ENCODE data around the gene PREX1. TPM values are rescaled to one million over a fixed set of nuclear protein-coding genes. Genes with fewer than 3 reads are reported as not detected.

The PREX1 gene
- total and polyA plus RNA-seq, 2 of the 4 experiments (the other 2 are of a cell fraction): 0.67 to 0.72 TPM

DNA sequence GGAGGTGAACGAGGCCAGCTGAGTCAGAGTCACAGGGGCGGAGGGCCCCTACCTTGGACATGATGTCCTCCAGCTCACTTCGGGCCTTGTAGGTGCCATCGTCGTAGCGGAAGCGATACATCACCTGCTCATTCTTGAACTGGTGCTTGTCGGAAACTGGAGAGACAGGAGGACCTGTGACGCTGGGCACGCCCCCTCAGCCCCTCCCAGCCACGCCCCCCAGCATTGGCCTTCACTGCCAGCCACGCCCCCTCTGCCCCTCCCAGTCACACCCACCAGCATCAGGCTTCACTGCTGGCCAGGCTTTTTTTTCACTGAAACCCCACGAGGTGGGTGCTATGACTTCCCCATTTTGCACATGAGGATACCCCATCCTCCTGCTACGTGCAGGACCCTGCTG is 148.2 kb downstream of the PREX1 start:
- ChIA-PET POLR2A (ENCODE audit: unreplicated experiment) (no interaction called here), CTCF (interaction anchor here (0.9 kb wide), 1 partner anchor 13 kb away, joined by 3 read pairs; no protein-coding TSS in a partner anchor)
- ATAC-seq (ENCODE audit: low read depth) (no peak), DNase-seq (no peak)
- H3K9ac ChIP-seq (ENCODE audit: low read depth, low read length): no peak overlapping the region
- no peak overlapping the region for H3K14ac ChIP-seq (replicated peaks; ENCODE audit: low read depth, low read length)
- no peaks in the 10 kb centered on the region for H3K36me3 ChIP-seq (ENCODE audit: control insufficient read depth, insufficient read depth, low read length)
- no peak for TF ChIP-seq BHLHE40 (IDR thresholded peaks at IDR 0.05; ENCODE audit: low read depth, low read length)
- TF ChIP-seq MAZ (IDR thresholded peaks at IDR 0.05; ENCODE audit: borderline replicate concordance, low read depth, low read length): no peak
- no peak for TF ChIP-seq MAFK (IDR thresholded peaks at IDR 0.05; ENCODE audit: low read depth, low read length)
- TF ChIP-seq CEBPB (IDR thresholded peaks at IDR 0.05; ENCODE audit: low read depth, low read length): no peak
- TF ChIP-seq, protein P1, sequence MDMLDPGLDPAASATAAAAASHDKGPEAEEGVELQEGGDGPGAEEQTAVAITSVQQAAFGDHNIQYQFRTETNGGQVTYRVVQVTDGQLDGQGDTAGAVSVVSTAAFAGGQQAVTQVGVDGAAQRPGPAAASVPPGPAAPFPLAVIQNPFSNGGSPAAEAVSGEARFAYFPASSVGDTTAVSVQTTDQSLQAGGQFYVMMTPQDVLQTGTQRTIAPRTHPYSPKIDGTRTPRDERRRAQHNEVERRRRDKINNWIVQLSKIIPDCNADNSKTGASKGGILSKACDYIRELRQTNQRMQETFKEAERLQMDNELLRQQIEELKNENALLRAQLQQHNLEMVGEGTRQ (IDR thresholded peaks at IDR 0.05; ENCODE audit: low read depth, low read length): no peak
- no peak for TF ChIP-seq RFX5 (IDR thresholded peaks at IDR 0.05; ENCODE audit: low read depth, low read length)
- no peak for TF ChIP-seq RAD21 (IDR thresholded peaks at IDR 0.05; ENCODE audit: low read length)
- no peak for TF ChIP-seq MXI1 (IDR thresholded peaks at IDR 0.05; ENCODE audit: borderline replicate concordance, low read depth, low read length)
- no peak for TF ChIP-seq NFE2L2 (IDR thresholded peaks at IDR 0.05; ENCODE audit: low read depth, low read length)
- TF ChIP-seq FOS (IDR thresholded peaks at IDR 0.05; ENCODE audit: low read depth, low read length): no peak
- no peak for TF ChIP-seq SMC3 (IDR thresholded peaks at IDR 0.05; ENCODE audit: low read depth, low read length)
- no peak for TF ChIP-seq POLR2A (IDR thresholded peaks at IDR 0.05; ENCODE audit: low read depth, low read length)
- TF ChIP-seq CHD1 (IDR thresholded peaks at IDR 0.05; ENCODE audit: low read depth, low read length): no peak
- TF ChIP-seq, protein P2, sequence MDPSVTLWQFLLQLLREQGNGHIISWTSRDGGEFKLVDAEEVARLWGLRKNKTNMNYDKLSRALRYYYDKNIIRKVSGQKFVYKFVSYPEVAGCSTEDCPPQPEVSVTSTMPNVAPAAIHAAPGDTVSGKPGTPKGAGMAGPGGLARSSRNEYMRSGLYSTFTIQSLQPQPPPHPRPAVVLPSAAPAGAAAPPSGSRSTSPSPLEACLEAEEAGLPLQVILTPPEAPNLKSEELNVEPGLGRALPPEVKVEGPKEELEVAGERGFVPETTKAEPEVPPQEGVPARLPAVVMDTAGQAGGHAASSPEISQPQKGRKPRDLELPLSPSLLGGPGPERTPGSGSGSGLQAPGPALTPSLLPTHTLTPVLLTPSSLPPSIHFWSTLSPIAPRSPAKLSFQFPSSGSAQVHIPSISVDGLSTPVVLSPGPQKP (IDR thresholded peaks at IDR 0.05; ENCODE audit: borderline replicate concordance, low read depth, low read length): no peak
- TF ChIP-seq RCOR1 (IDR thresholded peaks at IDR 0.05; ENCODE audit: insufficient replicate concordance, low read length): no peak
- TF ChIP-seq, protein P3, sequence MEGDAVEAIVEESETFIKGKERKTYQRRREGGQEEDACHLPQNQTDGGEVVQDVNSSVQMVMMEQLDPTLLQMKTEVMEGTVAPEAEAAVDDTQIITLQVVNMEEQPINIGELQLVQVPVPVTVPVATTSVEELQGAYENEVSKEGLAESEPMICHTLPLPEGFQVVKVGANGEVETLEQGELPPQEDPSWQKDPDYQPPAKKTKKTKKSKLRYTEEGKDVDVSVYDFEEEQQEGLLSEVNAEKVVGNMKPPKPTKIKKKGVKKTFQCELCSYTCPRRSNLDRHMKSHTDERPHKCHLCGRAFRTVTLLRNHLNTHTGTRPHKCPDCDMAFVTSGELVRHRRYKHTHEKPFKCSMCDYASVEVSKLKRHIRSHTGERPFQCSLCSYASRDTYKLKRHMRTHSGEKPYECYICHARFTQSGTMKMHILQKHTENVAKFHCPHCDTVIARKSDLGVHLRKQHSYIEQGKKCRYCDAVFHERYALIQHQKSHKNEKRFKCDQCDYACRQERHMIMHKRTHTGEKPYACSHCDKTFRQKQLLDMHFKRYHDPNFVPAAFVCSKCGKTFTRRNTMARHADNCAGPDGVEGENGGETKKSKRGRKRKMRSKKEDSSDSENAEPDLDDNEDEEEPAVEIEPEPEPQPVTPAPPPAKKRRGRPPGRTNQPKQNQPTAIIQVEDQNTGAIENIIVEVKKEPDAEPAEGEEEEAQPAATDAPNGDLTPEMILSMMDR (conservative IDR thresholded peaks at IDR 0.05; ENCODE audit: low read depth, low read length): no peak
- WGBS, 2 experiments (ENCODE audit: extremely low coverage in 2 of 2, insufficient read length in 1 of 2): 80% methylated on average over 3 of the region's 14 CpGs; no CpG with 5 or more reads in 1 of the 2 experiments
- H3K4me3 ChIP-seq (ENCODE audit: insufficient read depth, low read depth, low read length): no peak overlapping the region
- H2BK120ac ChIP-seq (ENCODE audit: low read depth, low read length): no peak overlapping the region
- no peak overlapping the region for H2AK9ac ChIP-seq (replicated peaks; ENCODE audit: low read depth, low read length, poor library complexity)
- peaks cover under 1% of the 10 kb centered on the region; the same call in 1 of the 2 replicates for H3K27me3 ChIP-seq (ENCODE audit: control insufficient read depth, insufficient read depth, low read length)
- H3K9me3 ChIP-seq (ENCODE audit: control insufficient read depth, insufficient read depth, low read length): no peaks in the 10 kb centered on the region
- H3K23ac ChIP-seq (ENCODE audit: low read depth, low read length): no peak overlapping the region
- H3K27ac ChIP-seq (ENCODE audit: insufficient read depth, low read length): no peak overlapping the region
- H3K79me1 ChIP-seq (ENCODE audit: low read depth in 1 of 2, low read length in 2 of 2): no peaks in the 10 kb centered on the region
- no peak overlapping the region for H4K91ac ChIP-seq (ENCODE audit: insufficient read depth, low read depth, low read length)
- no peak overlapping the region for H3K18ac ChIP-seq (ENCODE audit: low read depth, low read length)
- H4K8ac ChIP-seq (ENCODE audit: low read depth in 2 of 2, low read length in 2 of 2): no peak overlapping the region
- in situ Hi-C loops (cut with MboI; ENCODE audit: low sequenced_read_pairs) (no loop called here), dilution Hi-C loops (cut with HindIII; ENCODE audit: low sequenced_read_pairs, unreplicated experiment) (no loop called here), intact Hi-C loops (cut with micrococcal nuclease) (no loop called here)
- H3K9me1 ChIP-seq (ENCODE audit: insufficient read depth, low read length): no peaks in the 10 kb centered on the region; the same call in 1 of the 2 replicates
- H3K4me1 ChIP-seq (ENCODE audit: control insufficient read depth, insufficient read depth, low read length): peaks cover 10% of the 10 kb centered on the region; the same call in 1 of the 2 replicates
- no peak overlapping the region for H2AK5ac ChIP-seq (ENCODE audit: low read depth, low read length)
- H4K20me1 ChIP-seq (ENCODE audit: insufficient read depth, low read length): no peaks in the 10 kb centered on the region
- no TSS peak for BruUV-seq (replicated peaks)
- H2BK5ac ChIP-seq (ENCODE audit: low read depth, low read length, poor library complexity, severe bottlenecking): no peak overlapping the region
- no peak overlapping the region for H2AFZ ChIP-seq (replicated peaks; ENCODE audit: low read length, poor library complexity)
- no peak overlapping the region for H3K4me2 ChIP-seq (ENCODE audit: low read depth, low read length)
- H2BK20ac ChIP-seq (ENCODE audit: low read depth, low read length): no peak overlapping the region
- H2BK15ac ChIP-seq (ENCODE audit: low read depth, low read length): no peak overlapping the region
- no peak overlapping the region for H3K56ac ChIP-seq (ENCODE audit: extremely low read depth, insufficient read depth, low read length)
- no peak overlapping the region for H3K4ac ChIP-seq (ENCODE audit: low read depth, low read length)
- H4K5ac ChIP-seq (ENCODE audit: low read depth, low read length): no peak overlapping the region
